HUES64 (cell line): ENCODE results near the gene ARHGAP21.

Experiments used
- H3K27ac ChIP-seq: 2 replicates; pipeline ENCODE4 v1.7.0; 2013; ENCODE audit warnings: low read depth, low read length, inconsistent platforms
- H3K27me3 ChIP-seq: 2 replicates; pipeline ENCODE4 v1.6.1; 2013; ENCODE audit warnings: mild to moderate bottlenecking, low read length; ENCODE audit not compliant: insufficient read depth
- H3K36me3 ChIP-seq: 2 replicates; pipeline ENCODE4 v1.6.1; 2013; ENCODE audit warnings: mild to moderate bottlenecking, low read length; ENCODE audit not compliant: insufficient read depth
- H3K4me1 ChIP-seq: 2 replicates; pipeline ENCODE4 v1.6.1; 2013; ENCODE audit warnings: mild to moderate bottlenecking, low read length, moderate library complexity; ENCODE audit not compliant: insufficient read depth
- H3K4me3 ChIP-seq: 2 replicates; pipeline ENCODE4 v1.5.1; 2013; ENCODE audit warnings: mild to moderate bottlenecking, low read length, moderate library complexity
- H3K9ac ChIP-seq: 2 replicates; pipeline ENCODE4 v1.6.1; 2013; ENCODE audit warnings: mild to moderate bottlenecking, low read depth, low read length
- H3K9me3 ChIP-seq: 2 replicates; pipeline ENCODE4 v1.6.1; 2013; ENCODE audit warnings: low read depth, low read length; ENCODE audit not compliant: insufficient read depth
- WGBS: fragments of 150-250, 120-280 bp; methylation state at CpG from one replicate; pipeline ENCODE4 v1.1.7; 2013; ENCODE audit warnings: missing lambda C conversion rate; 5-methylcytosine and 5-hydroxymethylcytosine counted together

ARHGAP21 gene

GRCh38 chr10:24722676-24723385, 856 bp downstream of the ARHGAP21 start:
- Histone ChIP-seq H3K27ac (peak overlapping the region; percentile 67; the same call in 1 of the 2 replicates), H3K9ac (peak overlapping the region; percentile 88), H3K4me1 (peaks cover 43% of the 10 kb centered on the region), H3K36me3 (no peaks in the 10 kb centered on the region), H3K9me3 (no peaks in the 10 kb centered on the region), H3K27me3 (peaks cover 48% of the 10 kb centered on the region), H3K4me3 (peak overlapping the region; percentile 72)
- under 1% methylated on average over 84 of the region's 84 CpGs for WGBS

DNA sequence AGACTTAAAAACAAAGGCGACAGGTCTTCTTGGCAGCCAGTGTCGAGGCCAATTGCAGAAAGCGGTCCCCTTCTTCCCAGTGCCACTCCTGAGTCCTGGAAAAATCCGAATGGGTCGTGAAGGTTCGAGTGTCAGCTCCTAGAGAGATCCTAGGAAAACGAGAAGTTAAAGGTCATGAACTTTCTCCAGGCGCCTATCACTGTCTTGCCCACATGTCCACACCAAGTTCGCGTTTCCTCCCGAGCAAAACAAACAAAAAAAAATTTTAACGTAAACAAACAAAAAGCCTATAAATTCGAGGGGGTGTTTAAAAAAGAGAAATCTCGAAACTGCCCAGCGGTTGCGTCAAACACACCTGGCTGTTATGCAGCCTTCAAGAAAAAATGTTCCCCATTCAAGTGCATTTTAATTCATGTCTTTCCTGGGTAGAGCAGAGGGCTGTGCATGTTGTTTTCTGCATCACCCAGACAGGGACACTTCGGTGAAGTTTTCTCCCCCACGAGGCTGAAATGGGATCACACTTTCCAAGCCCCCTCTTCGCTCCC, 1.5 kb downstream of the ARHGAP21 start:
- WGBS: 2% methylated on average over 19 of the region's 19 CpGs

DNA sequence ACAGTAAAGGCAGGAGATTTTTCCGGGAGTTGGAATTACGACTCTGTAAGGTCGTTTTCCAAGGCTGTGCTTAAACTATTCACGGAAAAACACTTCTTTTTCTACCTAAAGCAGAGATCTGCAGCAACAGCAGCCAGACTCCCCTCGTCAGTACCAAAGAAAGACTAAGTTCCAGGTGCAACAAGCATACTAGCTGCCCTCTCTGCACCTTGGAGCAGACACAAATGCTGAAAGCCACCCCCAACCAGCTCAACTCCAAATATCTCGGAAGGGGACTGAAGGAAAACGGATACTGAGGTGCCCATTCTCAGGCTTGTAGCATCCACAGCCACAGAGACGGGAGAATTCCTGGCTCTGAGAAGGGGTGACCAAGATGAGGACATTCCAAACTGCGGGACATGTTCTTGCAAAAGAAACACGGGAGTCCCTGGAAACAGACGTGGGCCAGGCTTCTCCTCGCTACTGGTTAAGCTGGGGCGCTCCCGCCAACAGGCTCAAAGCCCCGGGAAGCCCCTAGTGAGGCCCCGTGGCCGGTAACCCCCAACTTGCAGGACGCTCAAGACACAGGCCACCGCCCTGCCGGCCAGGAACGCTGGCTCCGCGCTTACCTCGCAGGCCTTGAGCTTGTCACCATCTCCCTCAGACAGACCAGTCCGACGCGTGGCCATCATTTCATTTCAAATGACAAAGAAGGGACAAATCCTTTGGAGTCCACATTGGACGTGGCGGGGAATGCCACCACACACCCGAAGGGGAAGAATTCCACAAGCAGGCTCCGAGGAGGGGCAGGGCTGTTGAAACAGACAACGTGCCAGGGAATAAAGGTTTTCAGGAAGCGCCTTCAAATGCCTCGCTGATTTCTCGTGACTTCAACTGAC, 2.2 kb downstream of the ARHGAP21 start:
- Histone ChIP-seq H3K9ac (peak overlapping the region; percentile 44), H3K27me3 (peaks cover 48% of the 10 kb centered on the region), H3K27ac (no peak overlapping the region), H3K36me3 (no peaks in the 10 kb centered on the region), H3K4me1 (peaks cover 54% of the 10 kb centered on the region), H3K4me3 (peak overlapping the region; percentile 72), H3K9me3 (no peaks in the 10 kb centered on the region)
- WGBS: 3% methylated on average over 35 of the region's 35 CpGs

More for the DNA sequence above, 1.5 kb downstream of the ARHGAP21 start:
- Histone ChIP-seq H3K9me3 (no peaks in the 10 kb centered on the region), H3K4me1 (peaks cover 47% of the 10 kb centered on the region), H3K9ac (peak overlapping the region; percentile 88), H3K4me3 (peak overlapping the region; percentile 72), H3K27ac (no peak overlapping the region), H3K27me3 (peaks cover 48% of the 10 kb centered on the region), H3K36me3 (no peaks in the 10 kb centered on the region)

- no peak overlapping the region for H3K27ac ChIP-seq
- no peaks in the 10 kb centered on the region for H3K36me3 ChIP-seq
- 28% methylated on average over 2 of the region's 2 CpGs for WGBS
- peak overlapping the region; percentile 72 for H3K4me3 ChIP-seq
- no peaks in the 10 kb centered on the region for H3K9me3 ChIP-seq
- H3K4me1 ChIP-seq: peaks cover 57% of the 10 kb centered on the region
- peaks cover 40% of the 10 kb centered on the region for H3K27me3 ChIP-seq
- H3K9ac ChIP-seq: no peak overlapping the region
Measured at GRCh38 chr10:24720096-24720495, 3.6 kb downstream of the ARHGAP21 start.

GRCh38 chr10:24718031-24718855, 5.4 kb downstream of the ARHGAP21 start:
- H3K36me3 ChIP-seq: no peaks in the 10 kb centered on the region
- no peak overlapping the region for H3K9ac ChIP-seq
- H3K9me3 ChIP-seq: no peaks in the 10 kb centered on the region
- no peak overlapping the region for H3K27ac ChIP-seq
- peaks cover 57% of the 10 kb centered on the region for H3K4me1 ChIP-seq
- 81% methylated on average over 9 of the region's 10 CpGs for WGBS
- peaks cover 40% of the 10 kb centered on the region for H3K27me3 ChIP-seq
- H3K4me3 ChIP-seq: peak overlapping the region; percentile 13; the same call in 1 of the 2 replicates

GRCh38 chr10:24716295-24716694, 7.4 kb downstream of the ARHGAP21 start:
- 63% methylated on average over 5 of the region's 5 CpGs for WGBS

GRCh38 chr10:24715246-24715769, 8.4 kb downstream of the ARHGAP21 start:
- WGBS: 91% methylated on average over 4 of the region's 5 CpGs
- H3K4me1 ChIP-seq: peaks cover 45% of the 10 kb centered on the region
- no peaks in the 10 kb centered on the region for H3K36me3 ChIP-seq
- H3K27me3 ChIP-seq: peaks cover 18% of the 10 kb centered on the region
- no peak overlapping the region for H3K4me3 ChIP-seq
- no peaks in the 10 kb centered on the region for H3K9me3 ChIP-seq
- H3K27ac ChIP-seq: no peak overlapping the region
- no peak overlapping the region for H3K9ac ChIP-seq

More at GRCh38 chr10:24716295-24716694, 7.4 kb downstream of the ARHGAP21 start:
- no peaks in the 10 kb centered on the region for H3K36me3 ChIP-seq
- peaks cover 54% of the 10 kb centered on the region for H3K4me1 ChIP-seq
- no peak overlapping the region for H3K4me3 ChIP-seq
- no peak overlapping the region for H3K9ac ChIP-seq
- H3K27me3 ChIP-seq: peaks cover 28% of the 10 kb centered on the region
- H3K9me3 ChIP-seq: no peaks in the 10 kb centered on the region
- H3K27ac ChIP-seq: no peak overlapping the region

DNA sequence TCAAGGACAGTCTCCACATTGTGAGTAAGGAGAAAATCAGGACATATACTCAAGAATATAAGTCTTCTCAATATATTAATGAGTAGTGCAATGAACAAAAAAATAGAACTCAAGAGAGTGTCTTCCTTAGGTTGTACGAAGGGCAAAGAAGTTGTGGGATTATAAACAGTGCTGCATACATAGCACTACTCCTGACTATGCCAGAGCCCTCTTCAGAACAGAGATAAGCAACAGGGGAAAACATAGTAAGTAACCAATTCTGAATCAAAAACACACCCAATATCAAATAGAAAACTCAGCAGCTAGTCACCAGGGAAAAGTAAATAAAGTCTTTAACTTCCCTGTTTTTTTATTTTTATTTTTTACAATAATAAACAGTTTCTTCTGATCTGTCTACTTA, 10.6 kb downstream of the ARHGAP21 start:
- no peaks in the 10 kb centered on the region for H3K36me3 ChIP-seq
- peaks cover 22% of the 10 kb centered on the region for H3K4me1 ChIP-seq
- H3K4me3 ChIP-seq: no peak overlapping the region
- H3K9me3 ChIP-seq: no peaks in the 10 kb centered on the region
- no CpG with 5 or more reads among the region's 1 CpG for WGBS
- H3K27ac ChIP-seq: no peak overlapping the region
- peaks cover 1% of the 10 kb centered on the region; the same call in 1 of the 2 replicates for H3K27me3 ChIP-seq
- no peak overlapping the region for H3K9ac ChIP-seq

GRCh38 chr10:24711465-24711864, 12.2 kb downstream of the ARHGAP21 start:
- H3K36me3 ChIP-seq: no peaks in the 10 kb centered on the region
- no peak overlapping the region for H3K4me3 ChIP-seq
- no peaks in the 10 kb centered on the region for H3K9me3 ChIP-seq
- H3K4me1 ChIP-seq: peaks cover 10% of the 10 kb centered on the region
- WGBS: 87% methylated on average over 2 of the region's 2 CpGs
- no peak overlapping the region for H3K27ac ChIP-seq
- no peaks in the 10 kb centered on the region for H3K27me3 ChIP-seq
- H3K9ac ChIP-seq: no peak overlapping the region

- 93% methylated on average over 3 of the region's 3 CpGs for WGBS
- Histone ChIP-seq H3K27ac (no peak overlapping the region), H3K9ac (no peak overlapping the region)
Measured at GRCh38 chr10:24708081-24708480, 15.6 kb downstream of the ARHGAP21 start.

More at GRCh38 chr10:24708081-24708480, 15.6 kb downstream of the ARHGAP21 start:
- H3K4me3 ChIP-seq: no peak overlapping the region
- no peaks in the 10 kb centered on the region for H3K36me3 ChIP-seq
- peaks cover 4% of the 10 kb centered on the region; the same call in 1 of the 2 replicates for H3K4me1 ChIP-seq
- H3K9me3 ChIP-seq: no peaks in the 10 kb centered on the region
- H3K27me3 ChIP-seq: no peaks in the 10 kb centered on the region
